ENCODE measurements around the gene STIP1.

GRCh38 chr11:64243236-64243854, 57.4 kb downstream of the STIP1 start:
- TF ChIP-seq CTCF (IDR thresholded peaks at IDR 0.05) (no peak), POLR2AphosphoS5 (IDR thresholded peaks at IDR 0.05) (no peak)
